GM19351 (cell line): ENCODE data around the gene PLOD2.

ENCODE experiments used
- ATAC-seq: cut with Tn5 transposase; IDR thresholded peaks from one replicate; pipeline ENCODE4 v1.9.1; 2021; ENCODE audit warnings: mild to moderate bottlenecking, moderate library complexity; ENCODE audit not compliant: unreplicated experiment

Gene PLOD2

GRCh38 chr3:146160964-146161662 is at the start of gene PLOD2:
Gene PLOD2 (minus strand): TSS chr3:146161184. CDS start chr3:146160989, 195 bp downstream.
- ATAC-seq = peak; percentile 62

- ATAC-seq = no peak
These were observed 48.4 kb upstream of the PLOD2 start for GRCh38 chr3:146209371-146209770.

- no peak for ATAC-seq
These were observed 42.8 kb upstream of the PLOD2 start for GRCh38 chr3:146203776-146204175.

- no peak for ATAC-seq
These were observed 39.7 kb upstream of the PLOD2 start for GRCh38 chr3:146200461-146201220.

- ATAC-seq = no peak
These were observed 38.8 kb upstream of the PLOD2 start for GRCh38 chr3:146199762-146200161.

GRCh38 chr3:146196789-146197188 is 35.8 kb upstream of the PLOD2 start:
- ATAC-seq = no peak

- no peak for ATAC-seq
These were observed 34.6 kb upstream of the PLOD2 start for GRCh38 chr3:146195605-146196004.

- ATAC-seq = no peak
These were observed 34.0 kb upstream of the PLOD2 start for GRCh38 chr3:146195030-146195429.

GRCh38 chr3:146191051-146191450 is 30.1 kb upstream of the PLOD2 start:
- ATAC-seq = no peak

- ATAC-seq = peak; percentile 98
These were observed 28.7 kb upstream of the PLOD2 start for GRCh38 chr3:146189519-146190173.

- ATAC-seq = no peak
These were observed 26.5 kb upstream of the PLOD2 start for GRCh38 chr3:146187334-146187950.

GRCh38 chr3:146184241-146185015 is 23.4 kb upstream of the PLOD2 start:
- ATAC-seq = no peak

- ATAC-seq = no peak
These were observed 20.2 kb upstream of the PLOD2 start for GRCh38 chr3:146181216-146181615.

- ATAC-seq = no peak
These were observed 19.4 kb upstream of the PLOD2 start for GRCh38 chr3:146180376-146180775.

- no peak for ATAC-seq
These were observed 17.2 kb upstream of the PLOD2 start for GRCh38 chr3:146178006-146178689.

GRCh38 chr3:146177519-146177918 is 16.5 kb upstream of the PLOD2 start:
- ATAC-seq = no peak

- no peak for ATAC-seq
These were observed 16.1 kb upstream of the PLOD2 start for GRCh38 chr3:146177072-146177471.

GRCh38 chr3:146172586-146172985 is 11.6 kb upstream of the PLOD2 start:
- ATAC-seq = no peak

GRCh38 chr3:146170591-146170990 is 9.6 kb upstream of the PLOD2 start:
- ATAC-seq = no peak

GRCh38 chr3:146169891-146170290 is 8.9 kb upstream of the PLOD2 start:
- ATAC-seq = no peak
